HepG2 (cell line): ENCODE measurements around the gene SPATA21. TPM values are rescaled to one million over a fixed set of nuclear protein-coding genes. Genes with fewer than 3 reads are reported as not detected.

ENCODE experiments used
- ADNP ChIP-seq: sonication (generic); formaldehyde crosslinking; IDR thresholded peaks from 2 replicates; pipeline ENCODE4 v1.4.0; 2020; ENCODE audit warnings: missing genetic modification reagents
- DMTF1 ChIP-seq: sonication (generic); formaldehyde crosslinking; IDR thresholded peaks from 2 replicates; pipeline ENCODE4 v1.4.0; 2020; ENCODE audit warnings: mild to moderate bottlenecking, missing genetic modification reagents
- EP300 ChIP-seq, 3 experiments: sonication (generic) in 1 of 3; formaldehyde crosslinking in 1 of 3; IDR thresholded peaks; 2 replicates each; pipeline versions ENCODE4 v1.5.1 to v1.6.1; 2011 to 2020; ENCODE audit warnings: low read depth in 2 of 3, low read length in 2 of 3, borderline replicate concordance in 1 of 3, improper control_type of control experiment in 1 of 3, mild to moderate bottlenecking in 1 of 3, missing genetic modification reagents in 1 of 3, moderate library complexity in 1 of 3
- FLYWCH1 ChIP-seq: sonication (generic); formaldehyde crosslinking; IDR thresholded peaks from 2 replicates; pipeline ENCODE4 v1.8.1; 2023; ENCODE audit warnings: mild to moderate bottlenecking, missing genetic modification reagents
- GATAD2A ChIP-seq: IDR thresholded peaks from 2 replicates; pipeline ENCODE4 v1.6.1; 2016
- HOXA7 ChIP-seq: sonication (generic); formaldehyde crosslinking; IDR thresholded peaks from 2 replicates; pipeline ENCODE4 v1.8.1; 2022; ENCODE audit warnings: mild to moderate bottlenecking, missing genetic modification reagents, moderate library complexity
- IRF2 ChIP-seq: IDR thresholded peaks from 2 replicates; pipeline ENCODE4 v1.6.1; 2018; ENCODE audit warnings: missing genetic modification reagents, missing compliant biosample characterization
- MEF2D ChIP-seq: sonication (generic); formaldehyde crosslinking; IDR thresholded peaks from 2 replicates; pipeline ENCODE4 v1.5.1; 2020; ENCODE audit warnings: mild to moderate bottlenecking, missing genetic modification reagents
- RXRA ChIP-seq: sonication (generic); formaldehyde crosslinking; IDR thresholded peaks from 2 replicates; pipeline ENCODE4 v1.5.1; 2020; ENCODE audit warnings: missing genetic modification reagents
- ZFP90 ChIP-seq: sonication (generic); formaldehyde crosslinking; IDR thresholded peaks from 2 replicates; pipeline ENCODE4 v1.8.0; 2022; ENCODE audit warnings: missing genetic modification reagents, mild to moderate bottlenecking, inconsistent platforms, borderline replicate concordance
- ZNF263 ChIP-seq: sonication (generic); formaldehyde crosslinking; IDR thresholded peaks from 2 replicates; pipeline ENCODE4 v1.4.0; 2020; ENCODE audit warnings: missing genetic modification reagents
- ZNF430 ChIP-seq: sonication (generic); formaldehyde crosslinking; IDR thresholded peaks from 2 replicates; pipeline ENCODE4 v1.9.0; 2021; ENCODE audit warnings: mild to moderate bottlenecking, missing genetic modification reagents
- ZNF432 ChIP-seq: sonication (generic); formaldehyde crosslinking; IDR thresholded peaks from 2 replicates; pipeline ENCODE4 v1.5.0; 2020; ENCODE audit warnings: missing genetic modification reagents, mild to moderate bottlenecking, borderline replicate concordance
- ZNF441 ChIP-seq: sonication (generic); formaldehyde crosslinking; IDR thresholded peaks from 2 replicates; pipeline ENCODE4 v1.7.0; 2021; ENCODE audit warnings: missing genetic modification reagents, borderline replicate concordance
- ZNF704 ChIP-seq: sonication (generic); formaldehyde crosslinking; IDR thresholded peaks from 2 replicates; pipeline ENCODE4 v1.8.1; 2023; ENCODE audit warnings: mild to moderate bottlenecking, inconsistent platforms, moderate library complexity, missing genetic modification reagents, borderline replicate concordance
- ZNF720 ChIP-seq: sonication (generic); formaldehyde crosslinking; IDR thresholded peaks from 2 replicates; pipeline ENCODE4 v1.4.0; 2020; ENCODE audit warnings: missing genetic modification reagents
- ZNF883 ChIP-seq: sonication (generic); formaldehyde crosslinking; IDR thresholded peaks from 2 replicates; pipeline ENCODE4 v1.5.1; 2020; ENCODE audit warnings: mild to moderate bottlenecking, missing genetic modification reagents; ENCODE audit errors: not compliant biosample characterization
- ZXDC ChIP-seq: sonication (generic); formaldehyde crosslinking; IDR thresholded peaks from 2 replicates; pipeline ENCODE4 v1.5.0; 2020; ENCODE audit warnings: mild to moderate bottlenecking, missing genetic modification reagents
- polyA plus RNA-seq, 8 experiments: library from polyadenylated mRNA; depleted of rRNA in 3 of 8; stranded (reverse) in 7 of 8; unstranded in 1 of 8; fragments of >200 nt; fragmentation: Illumina TruSeq in 4 of 8; extraction: Trizol in 4 of 8; gene quantifications; 2 replicates each; pipeline versions ENCODE4 v1.2.1 to v1.2.3, GENCODE V29; 2011 to 2016; ENCODE audit warnings: low read depth in 4 of 8, missing spikeins in 1 of 8, mixed read lengths in 1 of 8; ENCODE audit not compliant: insufficient read depth in 1 of 8
- total RNA-seq, 5 experiments: library from RNA; depleted of rRNA; stranded (reverse); fragments of >200 nt; fragmentation: Illumina TruSeq; extraction: Trizol; gene quantifications; 2 replicates each; pipeline ENCODE4 v1.2.3, GENCODE V29; 2016; ENCODE audit warnings: low read depth in 1 of 5
- TF ChIP-seq, protein P1 (sequence below): sonication (generic); formaldehyde crosslinking; IDR thresholded peaks from 2 replicates; pipeline ENCODE4 v1.9.0; 2022; ENCODE audit warnings: missing genetic modification reagents, mild to moderate bottlenecking, borderline replicate concordance

The SPATA21 gene
- total and polyA plus RNA-seq, 2 of the 13 experiments (the other 11 are each of a cell fraction or from before 2014, with no cell fraction given) = 0.80 to 1.4 TPM

GRCh38 chr1:16351994-16352841, 85.0 kb downstream of the SPATA21 start, which contains the start of gene FBXO42 (continued):
- TF ChIP-seq ZNF883 (CRISPR knock-in tag) = no peak
- no peak for TF ChIP-seq MEF2D (CRISPR knock-in tag)
- TF ChIP-seq, protein P1, sequence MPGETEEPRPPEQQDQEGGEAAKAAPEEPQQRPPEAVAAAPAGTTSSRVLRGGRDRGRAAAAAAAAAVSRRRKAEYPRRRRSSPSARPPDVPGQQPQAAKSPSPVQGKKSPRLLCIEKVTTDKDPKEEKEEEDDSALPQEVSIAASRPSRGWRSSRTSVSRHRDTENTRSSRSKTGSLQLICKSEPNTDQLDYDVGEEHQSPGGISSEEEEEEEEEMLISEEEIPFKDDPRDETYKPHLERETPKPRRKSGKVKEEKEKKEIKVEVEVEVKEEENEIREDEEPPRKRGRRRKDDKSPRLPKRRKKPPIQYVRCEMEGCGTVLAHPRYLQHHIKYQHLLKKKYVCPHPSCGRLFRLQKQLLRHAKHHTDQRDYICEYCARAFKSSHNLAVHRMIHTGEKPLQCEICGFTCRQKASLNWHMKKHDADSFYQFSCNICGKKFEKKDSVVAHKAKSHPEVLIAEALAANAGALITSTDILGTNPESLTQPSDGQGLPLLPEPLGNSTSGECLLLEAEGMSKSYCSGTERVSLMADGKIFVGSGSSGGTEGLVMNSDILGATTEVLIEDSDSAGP (CRISPR knock-in tag) = peak; percentile 84
- TF ChIP-seq ADNP (CRISPR knock-in tag) = no peak
- TF ChIP-seq ZNF430 (CRISPR knock-in tag) = 0 out of 2 replicates have a peak, but pooled peaks have one; percentile 18
- no peak for TF ChIP-seq GATAD2A (CRISPR knock-in tag)
- TF ChIP-seq ZNF432 = no peak
- peak; percentile 36; the same call in 1 of the 2 replicates for TF ChIP-seq IRF2 (CRISPR knock-in tag)
- TF ChIP-seq ZXDC (CRISPR knock-in tag) = no peak
- TF ChIP-seq EP300 (IDR thresholded peaks at IDR 0.05; ENCODE audit: low read depth in 2 of 2, low read length in 2 of 2) = no peak
- no peak for TF ChIP-seq EP300 (CRISPR knock-in tag; IDR thresholded peaks at IDR 0.05; ENCODE audit: borderline replicate concordance)
- TF ChIP-seq RXRA (CRISPR knock-in tag) = peak; percentile 37; the same call in 1 of the 2 replicates
- TF ChIP-seq DMTF1 = no peak
- TF ChIP-seq ZNF263 = peak; percentile 62; the same call in 1 of the 2 replicates
- TF ChIP-seq ZFP90 = peak; percentile 89; the same call in 1 of the 2 replicates
- TF ChIP-seq ZNF441 (CRISPR knock-in tag) = no peak
- no peak for TF ChIP-seq FLYWCH1
- no peak for TF ChIP-seq HOXA7 (CRISPR knock-in tag)
- TF ChIP-seq ZNF704 = no peak
- no peak for TF ChIP-seq ZNF720
